NCI-H2196 (cell line): Measurements from ENCODE around the gene POM121L2.
"Not testable (repeated sequence)": the region's sequence is repeated elsewhere in the genome, so short reads cannot be mapped to it uniquely, and the experiment has no call there.

ENCODE experiments used
- DNase-seq: peaks from one replicate; lab custom pipeline; 2025; ENCODE audit not compliant: unreplicated experiment; lab: John Stamatoyannopoulos, UW

POM121L2 gene

GRCh38 chr6:27294409-27294808 is 17.7 kb downstream of the POM121L2 start:
- DNase-seq = no peak

- DNase-seq = no peak
These were observed 18.5 kb downstream of the POM121L2 start for GRCh38 chr6:27293436-27294098.

- DNase-seq = no peak
These were observed 21.2 kb downstream of the POM121L2 start for GRCh38 chr6:27290850-27291208.

GRCh38 chr6:27290065-27290849 is 21.8 kb downstream of the POM121L2 start:
- DNase-seq = no peak

- DNase-seq = no peak
These were observed 23.7 kb downstream of the POM121L2 start for GRCh38 chr6:27288136-27289044.

GRCh38 chr6:27287751-27288135 is 24.3 kb downstream of the POM121L2 start:
- no peak for DNase-seq

GRCh38 chr6:27286141-27286540 is 25.9 kb downstream of the POM121L2 start:
- DNase-seq = no peak

GRCh38 chr6:27283279-27283678 is 28.8 kb downstream of the POM121L2 start:
- DNase-seq = no peak

GRCh38 chr6:27281569-27281968 is 30.5 kb downstream of the POM121L2 start:
- no peak for DNase-seq

- DNase-seq = no peak
These were observed 31.0 kb downstream of the POM121L2 start for GRCh38 chr6:27281105-27281539.

- no peak for DNase-seq
These were observed 31.5 kb downstream of the POM121L2 start for GRCh38 chr6:27280540-27281000.

- no peak for DNase-seq
These were observed 32.0 kb downstream of the POM121L2 start for GRCh38 chr6:27280064-27280539.

- no peak for DNase-seq
These were observed 32.5 kb downstream of the POM121L2 start for GRCh38 chr6:27279513-27280063.

- no peak for DNase-seq
These were observed 36.8 kb downstream of the POM121L2 start for GRCh38 chr6:27275025-27275956.

- no peak for DNase-seq
These were observed 38.3 kb downstream of the POM121L2 start for GRCh38 chr6:27273783-27274182.

GRCh38 chr6:27268803-27269202 is 43.3 kb downstream of the POM121L2 start:
- no peak for DNase-seq

- DNase-seq = no peak
These were observed 44.1 kb downstream of the POM121L2 start for GRCh38 chr6:27267857-27268434.

GRCh38 chr6:27267003-27267402 is 45.1 kb downstream of the POM121L2 start:
- DNase-seq = not testable (repeated sequence)

- no peak for DNase-seq
These were observed 48.2 kb downstream of the POM121L2 start for GRCh38 chr6:27263886-27264285.
